EL (cell line): ENCODE data around the gene FAM209A.
"Not testable (repeated sequence)": the region's sequence is repeated elsewhere in the genome, so short reads cannot be mapped to it uniquely, and the experiment has no call there.

Source experiments
- DNase-seq: peaks from one replicate; pipeline ENCODE4 v3.0.0-alpha.2; 2016

FAM209A gene, protein sequence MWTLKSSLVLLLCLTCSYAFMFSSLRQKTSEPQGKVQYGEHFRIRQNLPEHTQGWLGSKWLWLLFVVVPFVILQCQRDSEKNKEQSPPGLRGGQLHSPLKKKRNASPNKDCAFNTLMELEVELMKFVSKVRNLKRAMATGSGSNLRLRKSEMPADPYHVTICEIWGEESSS

GRCh38 chr20:56524444-56524843, at the start of gene FAM209A:
TSS of gene FAM209A (plus strand) at chr20:56524744. CDS start at chr20:56524809, 65 bp downstream.
- not testable (repeated sequence) for DNase-seq

DNA sequence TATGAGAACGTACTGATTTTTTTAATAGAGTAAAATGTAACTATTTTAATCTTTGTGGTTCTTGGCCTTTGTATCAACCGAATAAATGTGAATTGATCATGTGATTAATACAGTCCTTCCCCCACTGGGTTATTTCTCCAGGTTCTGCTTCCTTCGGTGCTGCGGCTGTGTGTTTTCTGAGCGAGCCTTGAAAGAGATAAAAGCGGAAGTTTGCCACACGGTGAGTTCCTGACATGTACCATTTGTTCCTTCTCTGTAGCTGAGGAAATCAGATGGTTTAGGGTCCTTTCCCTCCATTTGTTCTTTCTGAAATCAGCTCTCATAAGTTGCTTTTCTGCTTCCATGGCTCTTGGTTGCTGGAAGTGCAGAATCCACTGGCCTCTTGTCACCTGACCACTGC, 40.6 kb upstream of the FAM209A start:
- no peak for DNase-seq

- no peak for DNase-seq
Observed at GRCh38 chr20:56487216-56487615, 37.3 kb upstream of the FAM209A start.

- DNase-seq: no peak
Observed at GRCh38 chr20:56488566-56488965, 36.0 kb upstream of the FAM209A start.

GRCh38 chr20:56501116-56501515, 23.4 kb upstream of the FAM209A start:
- DNase-seq: no peak

DNA sequence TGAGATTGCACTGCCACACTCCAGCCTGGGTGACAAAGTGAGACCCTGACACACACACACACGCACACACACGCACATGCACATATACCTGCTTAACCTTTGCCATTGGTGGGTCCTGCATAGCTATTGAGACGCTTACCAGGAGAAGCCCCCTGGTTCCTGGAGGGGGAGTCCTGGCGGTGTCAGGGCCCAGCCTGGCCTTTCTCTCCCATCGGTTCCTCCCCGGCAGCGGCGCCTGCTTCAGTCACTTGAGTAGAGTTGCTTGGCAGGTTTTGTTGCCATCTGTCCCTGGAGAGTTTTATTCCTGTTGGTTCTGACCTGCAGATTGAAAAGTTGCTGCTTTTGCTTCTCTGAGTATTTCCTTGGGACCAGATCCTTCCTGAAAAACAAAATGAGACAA, 20.6 kb upstream of the FAM209A start:
- DNase-seq: no peak

- peak; percentile 5 for DNase-seq
Observed at GRCh38 chr20:56504373-56505005, 20.1 kb upstream of the FAM209A start.

- no peak for DNase-seq
Observed at GRCh38 chr20:56506103-56506502, 18.4 kb upstream of the FAM209A start.

DNA sequence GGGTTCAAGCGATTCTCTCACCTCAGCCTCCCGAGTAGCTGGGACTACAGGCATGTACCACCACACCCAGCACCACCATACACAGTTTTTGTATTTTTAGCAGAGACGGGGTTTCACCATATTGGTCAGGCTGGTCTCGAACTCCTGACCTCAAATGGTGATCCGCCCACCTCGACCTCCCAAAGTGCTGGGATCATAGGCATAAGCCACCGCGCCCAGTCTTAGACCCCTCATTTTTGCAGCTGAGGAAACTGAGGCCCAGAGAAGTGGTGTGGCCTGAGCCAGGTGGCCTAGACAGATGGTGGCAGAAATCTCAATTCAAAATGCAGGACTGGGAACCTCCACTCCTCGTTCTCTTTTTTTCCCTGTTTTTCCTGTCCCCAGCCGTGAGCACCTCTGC, 12.6 kb upstream of the FAM209A start:
- no peak for DNase-seq

DNA sequence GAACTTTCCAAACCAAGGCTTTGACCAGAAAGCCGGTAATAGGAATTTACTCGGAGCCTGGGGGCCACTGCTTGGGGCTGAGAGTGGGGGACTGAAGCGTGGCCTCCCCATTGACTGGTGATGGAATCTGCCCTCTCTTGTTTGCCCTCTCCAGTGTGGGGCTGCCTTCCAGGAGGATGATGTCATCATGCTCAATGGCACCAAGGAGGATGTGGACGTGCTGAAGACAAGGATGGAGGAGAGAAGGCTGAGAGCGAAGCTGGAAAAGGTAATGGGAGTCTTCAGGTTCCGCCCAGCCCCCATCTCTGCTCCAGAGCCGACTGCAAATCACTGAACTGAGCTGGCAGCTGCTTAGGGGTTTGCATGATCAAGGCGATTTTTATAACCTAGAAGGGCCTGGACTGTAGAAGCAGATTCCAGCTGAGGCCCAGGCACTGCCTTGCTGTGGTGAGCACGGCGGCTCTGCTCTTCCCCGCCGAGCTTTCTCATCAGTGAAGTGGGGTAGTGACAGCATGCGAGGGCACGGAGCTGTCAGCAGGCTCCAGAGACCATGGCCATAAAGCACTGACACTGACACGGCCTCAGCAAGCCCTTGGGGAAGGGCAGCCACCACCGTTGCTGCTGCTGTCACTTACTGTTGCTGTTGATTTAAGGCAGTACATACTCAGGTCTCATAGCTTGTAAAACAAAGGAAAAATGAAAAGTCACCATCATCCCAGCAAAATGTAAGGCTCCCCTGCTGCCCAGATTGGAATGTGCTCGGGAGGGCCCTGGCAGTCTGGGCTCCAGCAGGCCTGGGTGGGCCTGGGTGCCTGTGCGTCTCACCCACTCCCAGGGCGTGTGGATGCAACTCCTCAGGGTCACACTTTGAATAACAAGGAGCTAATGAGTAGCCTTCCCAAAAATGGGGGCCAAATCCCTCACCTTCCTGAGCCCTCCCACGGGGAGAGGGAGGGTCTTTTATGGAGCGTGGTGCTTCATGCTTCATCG, 11.1 kb upstream of the FAM209A start:
- DNase-seq: peak; percentile 38

- no peak for DNase-seq
Observed at GRCh38 chr20:56516631-56517030, 7.9 kb upstream of the FAM209A start.

DNA sequence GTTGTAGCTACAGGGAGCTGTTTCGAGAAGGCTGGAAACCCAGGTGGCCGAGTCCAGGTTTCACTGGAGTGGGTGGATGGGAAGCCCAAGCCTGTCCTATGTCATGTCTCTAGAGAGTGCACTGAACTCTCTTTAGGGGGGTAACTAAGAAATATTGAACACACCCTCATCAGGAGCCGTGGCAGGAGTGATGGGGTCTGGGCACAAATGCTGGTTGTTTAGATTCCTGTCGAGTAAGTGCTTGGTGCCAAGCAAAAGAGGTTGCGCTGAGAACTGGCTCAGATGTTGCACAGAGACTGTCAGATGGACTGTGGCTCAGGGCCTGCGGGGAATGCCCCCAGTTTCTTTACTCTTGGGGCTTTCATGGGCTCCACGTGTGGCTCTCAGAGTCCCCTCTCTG, 7.3 kb upstream of the FAM209A start:
- DNase-seq: no peak

DNA sequence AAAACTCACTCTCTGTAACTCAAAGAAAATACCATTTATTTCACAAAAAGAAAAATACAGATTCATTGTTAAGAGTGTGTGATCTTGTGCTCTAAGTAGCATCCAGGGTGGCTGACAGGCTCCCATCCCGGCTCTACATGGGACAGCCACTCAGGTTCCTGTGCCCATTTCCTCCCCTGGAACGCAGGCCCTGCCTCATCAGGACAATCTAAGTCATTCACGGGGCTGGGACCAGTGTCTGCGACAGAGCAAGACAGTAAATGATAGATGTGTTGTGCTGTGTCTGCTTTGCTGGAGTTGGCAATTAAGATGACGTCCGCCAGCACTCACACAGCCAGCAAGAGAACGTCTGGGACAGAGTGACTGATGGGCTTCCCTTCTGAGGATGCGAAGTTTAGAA, 6.9 kb upstream of the FAM209A start:
- DNase-seq: no peak

GRCh38 chr20:56518126-56518525, 6.4 kb upstream of the FAM209A start:
- DNase-seq: no peak

DNA sequence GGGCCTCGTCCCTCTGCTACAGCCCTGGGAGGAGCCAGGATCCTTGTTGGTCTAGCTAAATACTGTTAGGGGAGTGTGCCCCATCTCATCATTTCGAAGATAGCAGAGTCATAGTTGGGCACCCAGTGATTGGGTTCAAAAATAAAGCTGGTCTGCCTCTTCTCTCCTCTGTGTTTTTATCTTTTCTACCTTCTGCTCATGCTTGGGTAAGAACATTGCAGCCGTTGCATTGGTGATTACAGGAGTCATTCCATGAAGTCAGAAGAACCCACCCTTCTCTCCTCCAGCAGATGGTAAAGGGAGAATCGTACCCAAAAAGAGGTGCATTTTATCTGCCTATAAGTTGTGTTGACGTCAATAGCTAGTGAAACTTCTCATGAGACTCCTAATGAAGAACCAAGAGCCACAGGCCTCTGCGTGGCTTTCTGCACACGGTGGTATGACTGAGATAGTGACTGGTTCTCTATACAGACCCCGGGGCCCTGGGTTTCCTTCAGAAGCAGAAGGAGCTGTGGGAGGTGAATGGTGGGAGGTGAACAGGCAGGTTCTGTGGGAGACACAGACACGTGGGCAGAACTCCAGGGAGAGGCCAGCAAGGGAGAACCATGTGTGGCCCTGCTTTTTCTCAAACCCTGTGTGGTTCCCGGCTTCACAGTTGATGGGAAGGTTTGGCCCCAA, 5.7 kb upstream of the FAM209A start:
- DNase-seq: no peak

DNA sequence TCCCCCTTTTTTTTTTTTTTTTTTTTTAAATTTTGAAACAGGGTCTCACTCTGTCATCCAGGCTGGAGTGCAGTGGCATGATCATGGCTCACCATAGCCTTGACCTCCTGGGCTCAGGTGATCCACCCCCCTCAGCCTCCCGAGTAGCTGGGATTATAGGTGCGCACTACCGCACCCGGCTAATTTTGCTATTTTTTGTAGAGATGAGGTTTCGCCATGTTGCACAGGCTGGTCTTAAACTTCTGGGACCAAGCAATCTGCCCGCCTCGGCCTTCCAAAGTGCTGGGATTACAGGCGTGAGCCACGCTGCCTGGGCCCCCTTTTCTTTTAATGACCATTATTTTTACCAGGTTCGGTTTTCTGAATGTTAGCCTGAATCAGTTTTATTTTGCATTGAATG, 5.0 kb upstream of the FAM209A start:
- no peak for DNase-seq

DNA sequence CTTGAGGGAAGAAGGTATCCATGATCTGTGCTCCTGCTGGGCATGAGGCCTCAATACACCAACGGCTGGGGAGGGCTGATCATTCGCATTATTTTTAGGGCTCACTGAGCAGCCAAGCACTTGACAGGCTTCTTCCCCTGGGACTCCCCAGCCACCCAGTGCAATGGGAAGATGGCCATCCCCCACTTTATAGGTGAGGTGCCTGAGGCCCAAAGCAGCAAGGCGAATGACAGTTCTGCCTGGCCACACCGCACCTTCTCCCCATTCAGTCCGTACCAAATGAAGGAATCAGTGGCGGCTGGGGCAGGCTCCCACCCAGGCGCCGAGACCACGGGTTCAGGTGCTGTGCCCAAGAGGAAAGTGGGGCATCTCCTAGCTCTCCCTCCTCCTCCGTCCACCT, 4.4 kb upstream of the FAM209A start:
- no peak for DNase-seq

- not testable (repeated sequence) for DNase-seq
Observed at GRCh38 chr20:56520746-56521354, 3.7 kb upstream of the FAM209A start.

DNA sequence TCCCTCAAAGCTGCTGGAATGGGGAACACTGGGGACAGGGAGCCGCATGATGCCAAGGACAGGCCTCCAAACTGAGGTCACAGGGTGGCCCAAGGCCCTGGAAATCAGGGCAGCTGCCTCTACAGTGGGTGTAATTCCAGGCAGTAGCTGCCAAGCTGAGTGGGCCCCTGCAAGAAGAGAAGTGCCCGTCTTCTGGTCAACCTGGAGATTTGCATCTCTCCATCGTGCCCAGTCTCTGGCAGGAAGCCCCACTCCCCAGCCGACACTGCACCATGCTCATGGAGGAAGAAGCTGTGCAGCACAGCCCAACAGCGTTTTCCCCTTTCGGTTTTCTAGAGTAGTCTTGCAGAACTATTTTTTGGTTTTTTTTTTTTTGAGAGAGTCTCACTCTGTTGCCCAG, 2.2 kb upstream of the FAM209A start:
- DNase-seq: no peak

GRCh38 chr20:56527521-56527920, 3.0 kb downstream of the FAM209A start:
- DNase-seq: no peak

- DNase-seq: not testable (repeated sequence)
Observed at GRCh38 chr20:56532946-56533345, 8.4 kb downstream of the FAM209A start, which contains the start of gene FAM209B. TSS of gene FAM209B (plus strand) at chr20:56533246. CDS start at chr20:56533342, 96 bp downstream.

GRCh38 chr20:56537997-56538396, 13.5 kb downstream of the FAM209A start:
- DNase-seq: no peak

DNA sequence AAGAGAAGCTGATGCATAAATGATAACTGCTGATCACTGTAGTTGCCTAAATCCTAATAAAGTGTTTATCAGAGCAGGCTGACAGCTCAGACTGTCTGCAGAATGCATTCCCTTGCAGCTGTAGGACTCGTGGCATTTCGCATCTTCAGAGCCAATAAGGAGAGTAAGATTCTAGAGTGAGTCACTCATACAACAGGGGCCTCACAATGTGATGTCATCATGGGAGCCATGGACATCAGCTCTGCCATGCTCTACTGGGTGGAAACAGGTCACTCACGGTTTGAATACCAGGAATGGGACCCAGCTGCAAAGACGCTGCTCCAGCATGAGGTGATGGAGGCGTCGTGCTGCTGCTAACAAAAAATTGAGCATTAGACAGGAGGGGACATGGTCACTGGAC, 15.9 kb downstream of the FAM209A start:
- peak; percentile 30 for DNase-seq
